ENCODE measurements around the gene PTPRR.

DNA sequence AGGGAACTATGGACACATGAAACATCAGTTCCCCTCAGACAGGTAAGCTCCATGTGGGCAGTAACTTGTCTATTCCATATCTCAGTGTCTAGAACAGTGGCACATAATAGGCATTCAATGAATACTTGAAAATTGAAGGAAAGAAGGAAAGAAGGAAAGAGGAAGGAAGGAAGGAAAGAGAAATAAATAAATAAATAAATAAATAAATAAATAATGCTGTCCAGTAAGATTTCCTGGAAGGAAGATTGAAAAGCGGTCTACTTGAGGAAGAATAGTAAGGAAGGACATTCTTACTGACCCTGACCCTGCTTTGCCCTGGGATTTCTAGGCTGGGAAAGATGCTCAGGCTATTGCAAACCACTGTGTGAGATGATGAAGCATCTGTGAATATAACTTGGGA is 91.5 kb downstream of the PTPRR start:
- TF ChIP-seq ISL1 (CRISPR knock-in tag; IDR thresholded peaks at IDR 0.05) = no peak
- no peak for TF ChIP-seq ZNF8 (CRISPR knock-in tag; IDR thresholded peaks at IDR 0.05)
- TF ChIP-seq, protein P1, sequence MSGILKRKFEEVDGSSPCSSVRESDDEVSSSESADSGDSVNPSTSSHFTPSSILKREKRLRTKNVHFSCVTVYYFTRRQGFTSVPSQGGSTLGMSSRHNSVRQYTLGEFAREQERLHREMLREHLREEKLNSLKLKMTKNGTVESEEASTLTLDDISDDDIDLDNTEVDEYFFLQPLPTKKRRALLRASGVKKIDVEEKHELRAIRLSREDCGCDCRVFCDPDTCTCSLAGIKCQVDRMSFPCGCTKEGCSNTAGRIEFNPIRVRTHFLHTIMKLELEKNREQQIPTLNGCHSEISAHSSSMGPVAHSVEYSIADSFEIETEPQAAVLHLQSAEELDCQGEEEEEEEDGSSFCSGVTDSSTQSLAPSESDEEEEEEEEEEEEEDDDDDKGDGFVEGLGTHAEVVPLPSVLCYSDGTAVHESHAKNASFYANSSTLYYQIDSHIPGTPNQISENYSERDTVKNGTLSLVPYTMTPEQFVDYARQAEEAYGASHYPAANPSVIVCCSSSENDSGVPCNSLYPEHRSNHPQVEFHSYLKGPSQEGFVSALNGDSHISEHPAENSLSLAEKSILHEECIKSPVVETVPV (CRISPR knock-in tag; IDR thresholded peaks at IDR 0.05) = no peak

Measured in SK-N-SH treated with all-trans-retinoic acid at 6 μM for 48 hours (cell line).